ENCODE measurements around the gene C9orf40. TPM values are rescaled to one million over a fixed set of nuclear protein-coding genes. Genes with fewer than 3 reads are reported as not detected.

The C9orf40 gene
- total RNA-seq, 2 experiments from 2014 or later, result 3.0 TPM

- peaks cover 4% of the 10 kb centered on the region for H3K36me3 Mint-ChIP-seq (ENCODE audit: low read depth)
- no peaks in the 10 kb centered on the region for H3K27me3 Mint-ChIP-seq
- intact Hi-C loops (cut with DNase I, micrococcal nuclease), result loop anchor here (1.0 to 10.0 kb wide), 6 partner anchors 51 to 1443 kb away; partner anchors contain the start of genes CARNMT1 (in 2 of the 2), NMRK1 (in 1 of the 2), OSTF1 (in 1 of the 2) and RFK (in 1 of the 2)
- peak overlapping the region in 1 of 2 donors; percentile 81 for H3K27ac ChIP-seq (ENCODE audit: low read depth in 1 of 2, low read length in 2 of 2)
- peak overlapping the region; percentile 92 for H3K4me3 ChIP-seq (ENCODE audit: low read length)
- H3K9me3 ChIP-seq (ENCODE audit: control insufficient read depth in 1 of 2, insufficient read depth in 1 of 2, low read length in 2 of 2), result no peaks in the 10 kb centered on the region
- H3K27me3 ChIP-seq (ENCODE audit: control insufficient read depth in 1 of 2, insufficient read depth in 2 of 2, low read length in 2 of 2), result no peaks in the 10 kb centered on the region
- TF ChIP-seq, protein P1, sequence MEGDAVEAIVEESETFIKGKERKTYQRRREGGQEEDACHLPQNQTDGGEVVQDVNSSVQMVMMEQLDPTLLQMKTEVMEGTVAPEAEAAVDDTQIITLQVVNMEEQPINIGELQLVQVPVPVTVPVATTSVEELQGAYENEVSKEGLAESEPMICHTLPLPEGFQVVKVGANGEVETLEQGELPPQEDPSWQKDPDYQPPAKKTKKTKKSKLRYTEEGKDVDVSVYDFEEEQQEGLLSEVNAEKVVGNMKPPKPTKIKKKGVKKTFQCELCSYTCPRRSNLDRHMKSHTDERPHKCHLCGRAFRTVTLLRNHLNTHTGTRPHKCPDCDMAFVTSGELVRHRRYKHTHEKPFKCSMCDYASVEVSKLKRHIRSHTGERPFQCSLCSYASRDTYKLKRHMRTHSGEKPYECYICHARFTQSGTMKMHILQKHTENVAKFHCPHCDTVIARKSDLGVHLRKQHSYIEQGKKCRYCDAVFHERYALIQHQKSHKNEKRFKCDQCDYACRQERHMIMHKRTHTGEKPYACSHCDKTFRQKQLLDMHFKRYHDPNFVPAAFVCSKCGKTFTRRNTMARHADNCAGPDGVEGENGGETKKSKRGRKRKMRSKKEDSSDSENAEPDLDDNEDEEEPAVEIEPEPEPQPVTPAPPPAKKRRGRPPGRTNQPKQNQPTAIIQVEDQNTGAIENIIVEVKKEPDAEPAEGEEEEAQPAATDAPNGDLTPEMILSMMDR (IDR thresholded peaks at IDR 0.05), result no peak
- H3K27ac Mint-ChIP-seq, result peak overlapping the region; percentile 87
- peak; percentile 12 to 69 (median 35) for DNase-seq
- no peaks in the 10 kb centered on the region for H3K36me3 ChIP-seq (ENCODE audit: insufficient read depth, low read length)
- no peaks in the 10 kb centered on the region for H3K9me3 Mint-ChIP-seq
- peak; percentile 15 for ATAC-seq (ENCODE audit: poor library complexity)
- H3K4me3 Mint-ChIP-seq, result peak overlapping the region; percentile 99
- H3K4me1 ChIP-seq (ENCODE audit: insufficient read depth, low read length), result peaks cover 16% of the 10 kb centered on the region
- peaks cover 28% of the 10 kb centered on the region for H3K4me1 Mint-ChIP-seq (ENCODE audit: low read depth)
- ChIA-PET CTCF (interaction anchor here (0.6 to 2.7 kb wide), 24 partner anchors 8 to 1443 kb away, joined by 3 to 31 read pairs (median 4); partner anchors contain the start of genes CARNMT1, NMRK1 and OSTF1), POLR2A (interaction anchor here (0.7 to 7.0 kb wide), 14 partner anchors 13 to 186 kb away, joined by 3 to 95 read pairs (median 6); partner anchors contain the start of genes CARNMT1, NMRK1 and OSTF1)
Measured at GRCh38 chr9:74951725-74952151, 974 bp downstream of the C9orf40 start.

DNA sequence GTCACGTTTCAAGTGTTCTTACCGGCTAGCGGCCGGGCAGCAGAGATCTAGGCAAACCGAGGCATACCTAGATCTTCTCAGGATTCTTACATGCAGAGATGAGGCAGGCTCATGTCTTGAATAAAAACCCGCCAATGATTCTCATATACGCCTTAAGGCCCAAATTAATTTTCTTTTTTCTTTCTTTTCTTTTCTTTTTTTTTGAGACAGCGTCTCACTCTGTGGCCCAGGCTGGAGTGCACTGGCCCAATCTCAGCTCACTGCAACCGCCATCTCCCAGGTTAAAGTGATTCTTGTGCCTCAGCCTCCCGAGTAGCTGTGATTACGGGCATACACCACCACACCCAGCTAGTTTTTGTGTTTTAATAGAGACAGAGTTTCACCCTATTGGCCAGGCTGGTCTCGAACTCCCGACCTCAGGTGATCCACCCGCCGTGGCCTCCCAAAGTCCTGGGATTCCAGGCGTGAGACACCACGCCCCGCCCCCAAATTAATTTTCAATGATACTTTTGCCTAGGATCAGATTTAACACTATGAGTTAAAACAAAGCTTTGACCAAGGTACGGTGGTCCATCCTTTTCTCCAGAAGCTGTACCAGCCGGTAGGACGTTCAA, 1.5 kb downstream of the C9orf40 start:
- Histone ChIP-seq H3K36me3 (ENCODE audit: insufficient read depth, low read length) (no peaks in the 10 kb centered on the region), H3K27ac (ENCODE audit: low read depth in 1 of 2, low read length in 2 of 2) (peak overlapping the region in 1 of 2 donors; percentile 81), H3K27me3 (ENCODE audit: control insufficient read depth in 1 of 2, insufficient read depth in 2 of 2, low read length in 2 of 2) (no peaks in the 10 kb centered on the region), H3K9me3 (ENCODE audit: control insufficient read depth in 1 of 2, insufficient read depth in 1 of 2, low read length in 2 of 2) (no peaks in the 10 kb centered on the region), H3K4me3 (ENCODE audit: low read length) (peak overlapping the region; percentile 92), H3K4me1 (ENCODE audit: insufficient read depth, low read length) (peaks cover 16% of the 10 kb centered on the region)
- intact Hi-C loops (cut with DNase I, micrococcal nuclease), result loop anchor here (5.0 to 10.0 kb wide), 4 partner anchors 51 to 1444 kb away; partner anchors contain the start of genes CARNMT1 (in 1 of the 2) and RFK (in 1 of the 2)
- ATAC-seq (ENCODE audit: poor library complexity), result no peak
- no peaks in the 10 kb centered on the region for H3K27me3 Mint-ChIP-seq
- H3K4me3 Mint-ChIP-seq, result peak overlapping the region; percentile 99
- H3K36me3 Mint-ChIP-seq (ENCODE audit: low read depth), result peaks cover 4% of the 10 kb centered on the region
- H3K27ac Mint-ChIP-seq, result peak overlapping the region; percentile 87
- ChIA-PET CTCF (interaction anchor here (0.7 to 2.7 kb wide), 4 partner anchors 9 to 77 kb away, joined by 3 to 14 read pairs (median 4); partner anchors contain the start of gene CARNMT1), POLR2A (interaction anchor here (0.6 to 7.0 kb wide), 7 partner anchors 47 to 209 kb away, joined by 4 to 95 read pairs (median 6); partner anchors contain the start of genes CARNMT1, NMRK1 and OSTF1)
- H3K4me1 Mint-ChIP-seq (ENCODE audit: low read depth), result peaks cover 28% of the 10 kb centered on the region
- DNase-seq, result no peak
- TF ChIP-seq, protein P1 (IDR thresholded peaks at IDR 0.05), result no peak
- no peaks in the 10 kb centered on the region for H3K9me3 Mint-ChIP-seq

GRCh38 chr9:74949859-74950855, 2.6 kb downstream of the C9orf40 start:
- H3K4me1 Mint-ChIP-seq (ENCODE audit: low read depth), result peaks cover 28% of the 10 kb centered on the region
- H3K4me3 Mint-ChIP-seq, result peak overlapping the region; percentile 69
- Histone ChIP-seq H3K9me3 (ENCODE audit: control insufficient read depth in 1 of 2, insufficient read depth in 1 of 2, low read length in 2 of 2) (no peaks in the 10 kb centered on the region), H3K4me3 (ENCODE audit: low read length) (no peak overlapping the region), H3K27ac (ENCODE audit: low read depth in 1 of 2, low read length in 2 of 2) (no peak overlapping the region), H3K36me3 (ENCODE audit: insufficient read depth, low read length) (no peaks in the 10 kb centered on the region), H3K27me3 (ENCODE audit: control insufficient read depth in 1 of 2, insufficient read depth in 2 of 2, low read length in 2 of 2) (no peaks in the 10 kb centered on the region), H3K4me1 (ENCODE audit: insufficient read depth, low read length) (peaks cover 16% of the 10 kb centered on the region)
- intact Hi-C loops (cut with DNase I, micrococcal nuclease), result loop anchor here (5.0 to 10.0 kb wide), 4 partner anchors 52 to 1445 kb away; partner anchors contain the start of genes CARNMT1 (in 1 of the 2) and RFK (in 1 of the 2)
- TF ChIP-seq, protein P1 (IDR thresholded peaks at IDR 0.05), result no peak
- no peak for DNase-seq
- H3K27ac Mint-ChIP-seq, result no peak overlapping the region
- CTCF ChIA-PET, result interaction anchor here (0.7 to 0.9 kb wide), 2 partner anchors 10 to 55 kb away, joined by 3 to 4 read pairs; no protein-coding TSS in a partner anchor
- peaks cover 4% of the 10 kb centered on the region for H3K36me3 Mint-ChIP-seq (ENCODE audit: low read depth)
- POLR2A ChIA-PET, result interaction anchor here (0.6 to 7.0 kb wide), 5 partner anchors 35 to 210 kb away, joined by 3 to 95 read pairs (median 4); partner anchors contain the start of genes CARNMT1, NMRK1 and OSTF1
- H3K27me3 Mint-ChIP-seq, result no peaks in the 10 kb centered on the region
- no peaks in the 10 kb centered on the region for H3K9me3 Mint-ChIP-seq
- ATAC-seq (ENCODE audit: poor library complexity), result no peak

All from CD4-positive, alpha-beta T cell (primary cell).